ENCODE measurements around the gene CDK1. TPM values are rescaled to one million over a fixed set of nuclear protein-coding genes. Genes with fewer than 3 reads are reported as not detected.

The CDK1 gene
- total and polyA plus RNA-seq, 2 of the 8 experiments (the other 6 are each of a cell fraction or from before 2014, with no cell fraction given): 29.4 to 111 TPM

DNA sequence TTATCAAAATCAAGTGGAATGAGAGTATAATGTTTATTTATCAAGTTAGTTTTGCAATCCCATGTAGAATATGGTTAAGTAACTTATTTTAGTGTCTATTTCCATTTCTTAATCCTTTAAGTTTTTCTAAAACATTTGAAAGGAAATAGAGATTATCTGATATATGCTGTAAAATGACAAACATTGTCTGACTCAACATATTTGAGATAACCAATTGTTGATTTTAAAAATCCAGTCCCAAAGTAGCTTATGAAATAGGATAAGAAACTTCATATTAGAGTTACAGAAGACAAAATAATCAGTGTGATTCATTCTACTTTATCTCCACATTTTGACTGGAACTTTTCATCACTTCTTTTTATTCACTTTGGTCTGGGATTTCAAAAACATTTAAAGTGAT is 38.7 kb upstream of the CDK1 start:
- Histone ChIP-seq H2AK5ac (ENCODE audit: low read depth, low read length) (no peak overlapping the region), H3K4me2 (ENCODE audit: insufficient read depth in 1 of 2, low read depth in 2 of 2, low read length in 2 of 2) (no peak overlapping the region), H3K4me1 (replicated peaks in 1 of 4; ENCODE audit: control insufficient read depth in 3 of 4, insufficient read depth in 4 of 4, low read length in 3 of 4) (peaks cover 2 to 11% (median 8%) of the 10 kb centered on the region in 4 experiments; a peak in 4 of 7 replicates), H2BK20ac (ENCODE audit: low read length) (no peak overlapping the region), H3K4ac (replicated peaks; ENCODE audit: insufficient read length, low read depth, low read length) (no peak overlapping the region), H2BK12ac (ENCODE audit: low read depth, low read length) (no peak overlapping the region), H3K9ac (replicated peaks in 1 of 4; ENCODE audit: extremely low read depth in 1 of 4, low read depth in 3 of 4, low read length in 3 of 4) (peak overlapping the region in 1 of 4 experiments; percentile 8; a peak in 1 of 7 replicates), H3K9me3 (ENCODE audit: insufficient read depth in 2 of 2, low read depth in 1 of 2, low read length in 1 of 2) (no peaks in the 10 kb centered on the region), H3K27ac (ENCODE audit: low read depth, low read length) (no peak overlapping the region), H2AFZ (ENCODE audit: low read length) (no peak overlapping the region), H3K23me2 (ENCODE audit: low read depth, low read length) (no peaks in the 10 kb centered on the region; the same call in 1 of the 2 replicates), H3K27me3 (replicated peaks in 1 of 4; ENCODE audit: control insufficient read depth in 3 of 4, extremely low read depth in 1 of 4, insufficient read depth in 3 of 4, low read length in 3 of 4) (no peaks in the 10 kb centered on the region), H3K79me1 (ENCODE audit: low read depth, low read length) (no peaks in the 10 kb centered on the region), H3K36me3 (ENCODE audit: control insufficient read depth in 2 of 4, insufficient read depth in 4 of 4, low read length in 3 of 4) (no peaks in the 10 kb centered on the region), H4K8ac (ENCODE audit: extremely low read depth, insufficient read depth, low read length) (no peak overlapping the region), H3K14ac (ENCODE audit: insufficient read length) (no peak overlapping the region), H2BK120ac (replicated peaks; ENCODE audit: low read depth, low read length) (no peak overlapping the region), H3K79me2 (ENCODE audit: control insufficient read depth in 1 of 2, insufficient read depth in 2 of 2, low read length in 2 of 2) (no peaks in the 10 kb centered on the region), H3K18ac (ENCODE audit: extremely low read depth, low read length) (no peak overlapping the region), H3K4me3 (ENCODE audit: extremely low read depth in 1 of 4, insufficient read depth in 2 of 4, low read depth in 3 of 4, low read length in 4 of 4) (no peak overlapping the region), H3K23ac (ENCODE audit: insufficient read length) (no peak overlapping the region), H2BK15ac (ENCODE audit: low read length) (no peak overlapping the region), H4K91ac (replicated peaks; ENCODE audit: insufficient read length, low read length) (no peak overlapping the region), H4K5ac (ENCODE audit: insufficient read length, low read depth, low read length) (no peak overlapping the region), H4K20me1 (replicated peaks in 1 of 2; ENCODE audit: control insufficient read depth in 1 of 2, insufficient read depth in 2 of 2, low read length in 2 of 2) (no peaks in the 10 kb centered on the region), H3K56ac (replicated peaks; ENCODE audit: insufficient read length, low read depth, low read length) (no peak overlapping the region), H2BK5ac (ENCODE audit: low read depth, low read length) (no peak overlapping the region)
- FAIRE-seq: no peak
- CTCF ChIA-PET (ENCODE audit: partially characterized antibody): interaction anchor here (0.9 kb wide), 2 partner anchors 14 to 401 kb away, joined by 3 read pairs; no protein-coding TSS in a partner anchor
- TF ChIP-seq RNF2 (IDR thresholded peaks at IDR 0.05; ENCODE audit: borderline replicate concordance, low read depth, low read length, missing control alignments, poor library complexity, severe bottlenecking): no peak
- no peak for TF ChIP-seq YY1 (IDR thresholded peaks at IDR 0.05; ENCODE audit: low read depth, low read length)
- no peak for TF ChIP-seq SP4 (IDR thresholded peaks at IDR 0.05; ENCODE audit: low read length)
- no peak for TF ChIP-seq SAP30 (IDR thresholded peaks at IDR 0.05; ENCODE audit: insufficient read depth, insufficient replicate concordance, low read length)
- TF ChIP-seq CBX5 (IDR thresholded peaks at IDR 0.05; ENCODE audit: low read depth, low read length): no peak
- no peak for TF ChIP-seq NANOG (IDR thresholded peaks at IDR 0.05; ENCODE audit: insufficient read depth, low read depth, low read length, poor library complexity, severe bottlenecking)
- no peak for TF ChIP-seq CHD1 (IDR thresholded peaks at IDR 0.05; ENCODE audit: low read depth, low read length)
- POLR2A ChIA-PET (ENCODE audit: partially characterized antibody): interaction anchor here (0.8 kb wide), 1 partner anchor 18 kb away, joined by 4 read pairs; no protein-coding TSS in a partner anchor
- DNase-seq (ENCODE audit: low read depth in 1 of 2, low spot score in 2 of 2): no peak

All from H1 (cell line).